Measurements from ENCODE around the gene SCP2.

Gene SCP2

GRCh38 chr1:52911541-52911940 is 15.5 kb upstream of the SCP2 start:
- ATAC-seq: no peak
- TF ChIP-seq CSRNP3 (CRISPR knock-in tag; IDR thresholded peaks at IDR 0.05) (no peak), ZFP30 (CRISPR knock-in tag; IDR thresholded peaks at IDR 0.05) (no peak), CSDC2 (CRISPR knock-in tag; IDR thresholded peaks at IDR 0.05) (no peak), BACH2 (CRISPR knock-in tag; IDR thresholded peaks at IDR 0.05; ENCODE audit: borderline replicate concordance) (no peak), SNAI2 (CRISPR knock-in tag; IDR thresholded peaks at IDR 0.05) (no peak)

- no peak for ATAC-seq
- TF ChIP-seq ZNF70 (CRISPR knock-in tag; IDR thresholded peaks at IDR 0.05): no peak
- TF ChIP-seq RARB (CRISPR knock-in tag; IDR thresholded peaks at IDR 0.05): no peak
- no peak for TF ChIP-seq TCF4 (CRISPR knock-in tag; IDR thresholded peaks at IDR 0.05; ENCODE audit: borderline replicate concordance)
- TF ChIP-seq PATZ1 (CRISPR knock-in tag; IDR thresholded peaks at IDR 0.05; ENCODE audit: borderline replicate concordance): no peak
- no peak for TF ChIP-seq ZNF565 (CRISPR knock-in tag; conservative IDR thresholded peaks at IDR 0.05; ENCODE audit: low read depth)
- TF ChIP-seq POU6F1 (CRISPR knock-in tag; IDR thresholded peaks at IDR 0.05; ENCODE audit: borderline replicate concordance, low read depth): no peak
- no peak for TF ChIP-seq ZFP30 (CRISPR knock-in tag; IDR thresholded peaks at IDR 0.05)
- TF ChIP-seq SNAI2 (CRISPR knock-in tag; IDR thresholded peaks at IDR 0.05): no peak
These were observed 14.1 kb upstream of the SCP2 start for GRCh38 chr1:52913014-52913413.

- no peak; the same call in 2 of the 3 replicates for ATAC-seq
- TF ChIP-seq ZNF8 (CRISPR knock-in tag; IDR thresholded peaks at IDR 0.05) (no peak), TCF4 (CRISPR knock-in tag; IDR thresholded peaks at IDR 0.05; ENCODE audit: borderline replicate concordance) (no peak), CSDC2 (CRISPR knock-in tag; IDR thresholded peaks at IDR 0.05) (no peak), ZC3H10 (CRISPR knock-in tag; IDR thresholded peaks at IDR 0.05) (no peak), POU6F1 (CRISPR knock-in tag; IDR thresholded peaks at IDR 0.05; ENCODE audit: borderline replicate concordance, low read depth) (no peak), ZNF70 (CRISPR knock-in tag; IDR thresholded peaks at IDR 0.05) (no peak), BACH2 (CRISPR knock-in tag; IDR thresholded peaks at IDR 0.05; ENCODE audit: borderline replicate concordance) (no peak), ZNF565 (CRISPR knock-in tag; conservative IDR thresholded peaks at IDR 0.05; ENCODE audit: low read depth) (no peak), ISL1 (CRISPR knock-in tag; IDR thresholded peaks at IDR 0.05) (no peak), ZFP3 (CRISPR knock-in tag; IDR thresholded peaks at IDR 0.05) (no peak), ARNTL (CRISPR knock-in tag; IDR thresholded peaks at IDR 0.05; ENCODE audit: borderline replicate concordance, low read depth) (no peak), GLIS3 (CRISPR knock-in tag; IDR thresholded peaks at IDR 0.05) (no peak), CSRNP3 (CRISPR knock-in tag; IDR thresholded peaks at IDR 0.05) (no peak), CREB5 (CRISPR knock-in tag; IDR thresholded peaks at IDR 0.05; ENCODE audit: low read depth) (no peak), SNAI2 (CRISPR knock-in tag; IDR thresholded peaks at IDR 0.05) (no peak), RARB (CRISPR knock-in tag; IDR thresholded peaks at IDR 0.05) (no peak)
These were observed 13.5 kb upstream of the SCP2 start for GRCh38 chr1:52913537-52913936.

GRCh38 chr1:52914463-52914862 is 12.6 kb upstream of the SCP2 start:
- ATAC-seq: no peak
- TF ChIP-seq ZNF8 (CRISPR knock-in tag; IDR thresholded peaks at IDR 0.05) (no peak), CREB5 (CRISPR knock-in tag; IDR thresholded peaks at IDR 0.05; ENCODE audit: low read depth) (no peak), ZFP3 (CRISPR knock-in tag; IDR thresholded peaks at IDR 0.05) (no peak), ZC3H10 (CRISPR knock-in tag; IDR thresholded peaks at IDR 0.05) (no peak), BACH2 (CRISPR knock-in tag; IDR thresholded peaks at IDR 0.05; ENCODE audit: borderline replicate concordance) (no peak), SNAI2 (CRISPR knock-in tag; IDR thresholded peaks at IDR 0.05) (no peak), ARNTL (CRISPR knock-in tag; IDR thresholded peaks at IDR 0.05; ENCODE audit: borderline replicate concordance, low read depth) (no peak), ZNF565 (CRISPR knock-in tag; conservative IDR thresholded peaks at IDR 0.05; ENCODE audit: low read depth) (no peak), ZNF70 (CRISPR knock-in tag; IDR thresholded peaks at IDR 0.05) (no peak), TSHZ2 (CRISPR knock-in tag; IDR thresholded peaks at IDR 0.05) (no peak)

Data from SK-N-SH treated with all-trans-retinoic acid at 6 μM for 48 hours (cell line).